ENCODE data around the gene ACTR3C.

ACTR3C gene

GRCh38 chr7:150363872-150364271, 40.5 kb upstream of the ACTR3C start:
- DNase-seq: no peak
- TF ChIP-seq POLR2A (IDR thresholded peaks at IDR 0.05; ENCODE audit: low read length) (no peak), GATA1 (IDR thresholded peaks at IDR 0.05; ENCODE audit: low read depth, low read length) (no peak)

- DNase-seq: peak in 1 of 2 experiments; percentile 31
- no peak for TF ChIP-seq GATA1 (IDR thresholded peaks at IDR 0.05; ENCODE audit: low read depth, low read length)
- no peak for TF ChIP-seq POLR2A (IDR thresholded peaks at IDR 0.05; ENCODE audit: low read length)
These were observed 40.0 kb upstream of the ACTR3C start for GRCh38 chr7:150363370-150363769.

GRCh38 chr7:150361807-150362621, 38.7 kb upstream of the ACTR3C start:
- TF ChIP-seq POLR2A (IDR thresholded peaks at IDR 0.05; ENCODE audit: low read length) (no peak), GATA1 (IDR thresholded peaks at IDR 0.05; ENCODE audit: low read depth, low read length) (no peak)
- DNase-seq: no peak

GRCh38 chr7:150361402-150361801, 38.1 kb upstream of the ACTR3C start:
- no peak for DNase-seq
- TF ChIP-seq GATA1 (IDR thresholded peaks at IDR 0.05; ENCODE audit: low read depth, low read length) (no peak), POLR2A (IDR thresholded peaks at IDR 0.05; ENCODE audit: low read length) (no peak)

GRCh38 chr7:150360363-150361058, 37.2 kb upstream of the ACTR3C start:
- no peak for DNase-seq
- TF ChIP-seq POLR2A (IDR thresholded peaks at IDR 0.05; ENCODE audit: low read length): no peak
- no peak for TF ChIP-seq GATA1 (IDR thresholded peaks at IDR 0.05; ENCODE audit: low read depth, low read length)

- DNase-seq: peak in 1 of 2 experiments; percentile 50
- TF ChIP-seq POLR2A (IDR thresholded peaks at IDR 0.05; ENCODE audit: low read length) (no peak), GATA1 (IDR thresholded peaks at IDR 0.05; ENCODE audit: low read depth, low read length) (no peak)
These were observed 36.4 kb upstream of the ACTR3C start for GRCh38 chr7:150359622-150360362.

GRCh38 chr7:150358988-150359621, 35.8 kb upstream of the ACTR3C start:
- peak in 1 of 2 experiments; percentile 48 for DNase-seq
- TF ChIP-seq POLR2A (IDR thresholded peaks at IDR 0.05; ENCODE audit: low read length) (no peak), GATA1 (IDR thresholded peaks at IDR 0.05; ENCODE audit: low read depth, low read length) (no peak)

GRCh38 chr7:150358433-150358832, 35.1 kb upstream of the ACTR3C start:
- no peak for DNase-seq
- TF ChIP-seq GATA1 (IDR thresholded peaks at IDR 0.05; ENCODE audit: low read depth, low read length) (no peak), POLR2A (IDR thresholded peaks at IDR 0.05; ENCODE audit: low read length) (no peak)

GRCh38 chr7:150357771-150358427, 34.6 kb upstream of the ACTR3C start:
- DNase-seq: no peak

GRCh38 chr7:150357270-150357669, 33.9 kb upstream of the ACTR3C start:
- no peak for TF ChIP-seq POLR2A (IDR thresholded peaks at IDR 0.05; ENCODE audit: low read length)
- TF ChIP-seq GATA1 (IDR thresholded peaks at IDR 0.05; ENCODE audit: low read depth, low read length): no peak
- DNase-seq: no peak

More at GRCh38 chr7:150357771-150358427, 34.6 kb upstream of the ACTR3C start:
- TF ChIP-seq POLR2A (IDR thresholded peaks at IDR 0.05; ENCODE audit: low read length): no peak
- no peak for TF ChIP-seq GATA1 (IDR thresholded peaks at IDR 0.05; ENCODE audit: low read depth, low read length)

GRCh38 chr7:150356265-150356897, 33.0 kb upstream of the ACTR3C start:
- no peak for TF ChIP-seq GATA1 (IDR thresholded peaks at IDR 0.05; ENCODE audit: low read depth, low read length)
- TF ChIP-seq POLR2A (IDR thresholded peaks at IDR 0.05; ENCODE audit: low read length): no peak
- peak; percentile 54 to 69 for DNase-seq

- TF ChIP-seq POLR2A (IDR thresholded peaks at IDR 0.05; ENCODE audit: low read length) (no peak), GATA1 (IDR thresholded peaks at IDR 0.05; ENCODE audit: low read depth, low read length) (no peak)
- no peak for DNase-seq
These were observed 32.3 kb upstream of the ACTR3C start for GRCh38 chr7:150355666-150356059.

All from erythroblast (primary cell).